ENCODE results near the gene KCTD12. TPM values are rescaled to one million over a fixed set of nuclear protein-coding genes. Genes with fewer than 3 reads are reported as not detected.

Gene KCTD12
- total RNA-seq, 1 donor from 2014 or later, result 134 TPM

Other genes starting within 250 kb of the KCTD12 start
- not detected for gene ACOD1, start 62.1 kb upstream of the KCTD12 start, total RNA-seq
- gene CLN5, start 105.7 kb upstream of the KCTD12 start, total RNA-seq, result 16.7 TPM
- 50.6 TPM for gene FBXL3, start 140.8 kb upstream of the KCTD12 start, total RNA-seq

Measured in skeletal muscle tissue (tissue), 1 donor.